K562 (cell line): ENCODE data around the gene TP73. TPM values are rescaled to one million over a fixed set of nuclear protein-coding genes. Genes with fewer than 3 reads are reported as not detected.

Experiments
- ATF1 ChIP-seq, 2 experiments: fragments of 450-650 bp in 1 of 2; IDR thresholded peaks; 2 replicates each; pipeline ENCODE4 v1.6.1; 2016; ENCODE audit warnings: missing compliant biosample characterization in 1 of 2, missing genetic modification characterization in 1 of 2
- CBX3 ChIP-seq, 2 experiments: IDR thresholded peaks; 1 replicate in 1 of 2; 2 replicates in 1 of 2; pipeline ENCODE4 v1.6.1; 2012; ENCODE audit warnings: inconsistent platforms in 2 of 2, low read length in 2 of 2, borderline replicate concordance in 1 of 2, control low read depth in 1 of 2
- CHD1 ChIP-seq: fragments of 200-600 bp; sonication (generic); IDR thresholded peaks from one replicate; pipeline ENCODE4 v1.6.1; 2012; ENCODE audit warnings: mild to moderate bottlenecking, moderate library complexity, low read length, inconsistent platforms
- DNMT1 ChIP-seq: fragments of 450-650 bp; IDR thresholded peaks from 2 replicates; pipeline ENCODE4 v1.6.1; 2016; ENCODE audit warnings: antibody characterized with exemption, mild to moderate bottlenecking
- EHMT2 ChIP-seq: fragments of 450-650 bp; IDR thresholded peaks from 2 replicates; pipeline ENCODE4 v1.6.1; 2018; ENCODE audit warnings: antibody characterized with exemption
- KDM5B ChIP-seq: fragments of 200-600 bp; sonication (generic); IDR thresholded peaks from 2 replicates; pipeline ENCODE4 v1.6.1; 2012; ENCODE audit warnings: low read depth, mild to moderate bottlenecking, moderate library complexity, low read length, control low read depth, inconsistent platforms; ENCODE audit not compliant: insufficient replicate concordance
- KLF13 ChIP-seq: fragments of 450-650 bp; IDR thresholded peaks from 2 replicates; pipeline ENCODE4 v1.6.1; 2016; ENCODE audit warnings: missing genetic modification characterization, low read depth, mild to moderate bottlenecking, missing compliant biosample characterization, moderate library complexity, borderline replicate concordance
- MEIS2 ChIP-seq: fragments of 450-650 bp; IDR thresholded peaks from 2 replicates; pipeline ENCODE4 v1.6.1; 2014; ENCODE audit warnings: mild to moderate bottlenecking; ENCODE audit not compliant: partially characterized antibody
- PHB2 ChIP-seq: fragments of 450-650 bp; IDR thresholded peaks from 2 replicates; pipeline ENCODE4 v1.6.1; 2017; ENCODE audit warnings: low read depth
- POLR2A ChIP-seq: fragments of 450-650 bp; conservative IDR thresholded peaks from 2 replicates; pipeline ENCODE4 v1.6.1; 2016
- SIX5 ChIP-seq, 2 experiments: IDR thresholded peaks; 2 replicates each; pipeline ENCODE4 v1.6.1; 2011; ENCODE audit warnings: low read length in 2 of 2, borderline replicate concordance in 1 of 2, low read depth in 1 of 2, mild to moderate bottlenecking in 1 of 2, moderate library complexity in 1 of 2; ENCODE audit not compliant: insufficient read depth in 1 of 2
- SREBF1 ChIP-seq: fragments of 150-350 bp; IDR thresholded peaks from 2 replicates; pipeline ENCODE4 v1.6.1; 2014; ENCODE audit warnings: antibody characterized with exemption, low read depth, low read length, borderline replicate concordance
- ZFPM2 ChIP-seq: fragments of 250-450 bp; sonication (Bioruptor Pico); IDR thresholded peaks from 2 replicates; pipeline ENCODE4 v1.5.1; 2022; ENCODE audit warnings: mild to moderate bottlenecking
- ZNF274 ChIP-seq: IDR thresholded peaks from 2 replicates; pipeline ENCODE4 v1.6.1; 2011; ENCODE audit warnings: low read depth, mild to moderate bottlenecking, low read length, moderate library complexity, borderline replicate concordance
- ZNF699 ChIP-seq: fragments of 250-450 bp; sonication (Bioruptor Pico); IDR thresholded peaks from 2 replicates; pipeline ENCODE4 v1.8.0; 2021; ENCODE audit warnings: mild to moderate bottlenecking, moderate library complexity; ENCODE audit not compliant: insufficient replicate concordance
- polyA plus RNA-seq, 8 experiments: library from polyadenylated mRNA; depleted of rRNA in 4 of 8; stranded (reverse) in 5 of 8; unstranded in 3 of 8; fragments of >200 nt; fragmentation: Nextera tagmentation in 2 of 8; fragmentation: Illumina TruSeq in 1 of 8; extraction: Ambion mirVana in 2 of 8; extraction: Trizol in 1 of 8; gene quantifications; 2 replicates each; pipeline versions ENCODE4 v1.2.1 to v1.2.3, GENCODE V29; 2011 to 2014; ENCODE audit warnings: inconsistent platforms in 1 of 8, missing spikeins in 1 of 8
- total RNA-seq, 7 experiments: library from RNA; depleted of rRNA in 6 of 7; stranded (reverse); fragments of >200 nt in 6 of 7; fragmentation: Illumina TruSeq in 2 of 7; extraction: Trizol in 2 of 7; gene quantifications; 2 replicates each; pipeline versions ENCODE4 v1.2.1 to v1.2.3, GENCODE V29; 2011 to 2021; ENCODE audit warnings: low replicate concordance in 1 of 7
- TF ChIP-seq, protein P1 (sequence below): fragments of 250-450 bp; sonication (Bioruptor Pico); IDR thresholded peaks from 2 replicates; pipeline ENCODE4 v1.8.0; 2022; ENCODE audit warnings: moderate library complexity, mild to moderate bottlenecking, inconsistent platforms
- TF ChIP-seq, protein P2 (sequence below): fragments of 450-650 bp; IDR thresholded peaks from 2 replicates; pipeline ENCODE4 v1.6.1; 2016; ENCODE audit warnings: low read depth, mild to moderate bottlenecking, moderate library complexity
- TF ChIP-seq, protein P3 (sequence below): fragments of 450-650 bp; IDR thresholded peaks from 2 replicates; pipeline ENCODE4 v1.6.1; 2017; ENCODE audit warnings: antibody characterized with exemption, mild to moderate bottlenecking
- TF ChIP-seq, protein P4 (sequence below): fragments of 450-650 bp; conservative IDR thresholded peaks from 2 replicates; pipeline ENCODE4 v1.6.1; 2016; ENCODE audit warnings: missing genetic modification characterization, low read depth, mild to moderate bottlenecking, missing compliant biosample characterization, moderate library complexity
- TF ChIP-seq, protein P5 (sequence below): sonication (generic); formaldehyde crosslinking; IDR thresholded peaks from 2 replicates; pipeline ENCODE4 v1.8.1; 2023; ENCODE audit warnings: mild to moderate bottlenecking, missing genetic modification reagents, moderate library complexity

TP73 gene
- total and polyA plus RNA-seq, 9 of the 15 experiments (the other 6 are each of a cell fraction or from before 2014, with no cell fraction given), result 0.07 to 1.6 (median 0.40) TPM; not detected in 2

DNA sequence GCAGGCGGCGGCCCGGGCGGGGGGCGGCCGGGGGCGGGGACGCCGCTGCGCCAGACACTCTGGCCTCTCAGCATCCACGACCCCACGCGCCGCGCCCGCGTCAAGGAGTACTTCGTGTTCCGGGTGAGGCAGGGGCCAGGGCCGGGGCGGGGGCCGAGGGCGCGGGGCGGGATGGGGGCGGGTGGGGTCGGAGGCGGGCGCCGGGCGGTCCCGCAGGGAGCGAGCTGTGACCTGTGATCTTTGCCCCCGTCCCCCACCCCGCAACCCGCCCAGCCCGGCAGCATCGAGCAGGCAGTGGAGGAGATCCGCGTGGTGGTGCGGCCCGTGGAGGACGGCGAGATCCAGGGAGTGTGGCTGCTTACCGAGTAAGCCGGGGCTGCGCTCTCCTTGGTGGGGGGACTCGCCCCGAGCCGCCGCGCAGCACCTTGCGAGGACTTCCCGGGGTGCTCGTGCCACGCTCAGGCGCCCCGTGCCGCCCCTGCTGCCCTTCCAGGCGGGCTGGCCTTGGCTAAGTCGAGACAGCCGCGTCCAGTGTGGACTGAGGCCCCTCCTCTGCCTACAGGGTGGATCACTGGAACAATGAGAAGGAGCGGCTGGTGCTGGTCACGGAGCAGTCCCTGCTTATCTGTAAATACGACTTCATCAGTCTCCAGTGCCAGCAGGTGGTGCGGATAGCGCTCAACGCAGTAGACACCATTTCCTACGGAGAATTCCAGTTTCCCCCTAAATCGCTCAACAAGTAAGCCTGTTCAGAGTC lies 27.0 kb upstream of the TP73 start (continued):
- TF ChIP-seq MEIS2 (peak; percentile 60), ZNF274 (no peak), KDM5B (no peak), SIX5 (IDR thresholded peaks at IDR 0.05; ENCODE audit: borderline replicate concordance in 1 of 2, insufficient read depth in 1 of 2, low read depth in 1 of 2, low read length in 2 of 2) (no peak), PHB2 (no peak), POLR2A (no peak), ATF1 (CRISPR knock-in tag; IDR thresholded peaks at IDR 0.05) (no peak), ATF1 (tag; IDR thresholded peaks at IDR 0.05) (peak; percentile 46), EHMT2 (no peak), KLF13 (tag) (no peak; the same call in 1 of the 2 replicates), ZFPM2 (CRISPR knock-in tag) (no peak), CHD1 (no peak), CBX3 (IDR thresholded peaks at IDR 0.05; ENCODE audit: borderline replicate concordance in 1 of 2, low read length in 2 of 2) (no peak), ZNF699 (no peak), DNMT1 (no peak), SREBF1 (no peak)
- TF ChIP-seq, protein P1, sequence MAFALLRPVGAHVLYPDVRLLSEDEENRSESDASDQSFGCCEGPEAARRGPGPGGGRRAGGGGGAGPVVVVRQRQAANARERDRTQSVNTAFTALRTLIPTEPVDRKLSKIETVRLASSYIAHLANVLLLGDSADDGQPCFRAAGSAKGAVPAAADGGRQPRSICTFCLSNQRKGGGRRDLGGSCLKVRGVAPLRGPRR (CRISPR knock-in tag), result no peak
- TF ChIP-seq, protein P2, sequence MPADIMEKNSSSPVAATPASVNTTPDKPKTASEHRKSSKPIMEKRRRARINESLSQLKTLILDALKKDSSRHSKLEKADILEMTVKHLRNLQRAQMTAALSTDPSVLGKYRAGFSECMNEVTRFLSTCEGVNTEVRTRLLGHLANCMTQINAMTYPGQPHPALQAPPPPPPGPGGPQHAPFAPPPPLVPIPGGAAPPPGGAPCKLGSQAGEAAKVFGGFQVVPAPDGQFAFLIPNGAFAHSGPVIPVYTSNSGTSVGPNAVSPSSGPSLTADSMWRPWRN, result no peak
- TF ChIP-seq, protein P3, sequence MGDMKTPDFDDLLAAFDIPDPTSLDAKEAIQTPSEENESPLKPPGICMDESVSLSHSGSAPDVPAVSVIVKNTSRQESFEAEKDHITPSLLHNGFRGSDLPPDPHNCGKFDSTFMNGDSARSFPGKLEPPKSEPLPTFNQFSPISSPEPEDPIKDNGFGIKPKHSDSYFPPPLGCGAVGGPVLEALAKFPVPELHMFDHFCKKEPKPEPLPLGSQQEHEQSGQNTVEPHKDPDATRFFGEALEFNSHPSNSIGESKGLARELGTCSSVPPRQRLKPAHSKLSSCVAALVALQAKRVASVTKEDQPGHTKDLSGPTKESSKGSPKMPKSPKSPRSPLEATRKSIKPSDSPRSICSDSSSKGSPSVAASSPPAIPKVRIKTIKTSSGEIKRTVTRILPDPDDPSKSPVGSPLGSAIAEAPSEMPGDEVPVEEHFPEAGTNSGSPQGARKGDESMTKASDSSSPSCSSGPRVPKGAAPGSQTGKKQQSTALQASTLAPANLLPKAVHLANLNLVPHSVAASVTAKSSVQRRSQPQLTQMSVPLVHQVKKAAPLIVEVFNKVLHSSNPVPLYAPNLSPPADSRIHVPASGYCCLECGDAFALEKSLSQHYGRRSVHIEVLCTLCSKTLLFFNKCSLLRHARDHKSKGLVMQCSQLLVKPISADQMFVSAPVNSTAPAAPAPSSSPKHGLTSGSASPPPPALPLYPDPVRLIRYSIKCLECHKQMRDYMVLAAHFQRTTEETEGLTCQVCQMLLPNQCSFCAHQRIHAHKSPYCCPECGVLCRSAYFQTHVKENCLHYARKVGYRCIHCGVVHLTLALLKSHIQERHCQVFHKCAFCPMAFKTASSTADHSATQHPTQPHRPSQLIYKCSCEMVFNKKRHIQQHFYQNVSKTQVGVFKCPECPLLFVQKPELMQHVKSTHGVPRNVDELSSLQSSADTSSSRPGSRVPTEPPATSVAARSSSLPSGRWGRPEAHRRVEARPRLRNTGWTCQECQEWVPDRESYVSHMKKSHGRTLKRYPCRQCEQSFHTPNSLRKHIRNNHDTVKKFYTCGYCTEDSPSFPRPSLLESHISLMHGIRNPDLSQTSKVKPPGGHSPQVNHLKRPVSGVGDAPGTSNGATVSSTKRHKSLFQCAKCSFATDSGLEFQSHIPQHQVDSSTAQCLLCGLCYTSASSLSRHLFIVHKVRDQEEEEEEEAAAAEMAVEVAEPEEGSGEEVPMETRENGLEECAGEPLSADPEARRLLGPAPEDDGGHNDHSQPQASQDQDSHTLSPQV, result no peak
- TF ChIP-seq, protein P4, sequence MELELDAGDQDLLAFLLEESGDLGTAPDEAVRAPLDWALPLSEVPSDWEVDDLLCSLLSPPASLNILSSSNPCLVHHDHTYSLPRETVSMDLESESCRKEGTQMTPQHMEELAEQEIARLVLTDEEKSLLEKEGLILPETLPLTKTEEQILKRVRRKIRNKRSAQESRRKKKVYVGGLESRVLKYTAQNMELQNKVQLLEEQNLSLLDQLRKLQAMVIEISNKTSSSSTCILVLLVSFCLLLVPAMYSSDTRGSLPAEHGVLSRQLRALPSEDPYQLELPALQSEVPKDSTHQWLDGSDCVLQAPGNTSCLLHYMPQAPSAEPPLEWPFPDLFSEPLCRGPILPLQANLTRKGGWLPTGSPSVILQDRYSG (tag), result no peak
- TF ChIP-seq, protein P5, sequence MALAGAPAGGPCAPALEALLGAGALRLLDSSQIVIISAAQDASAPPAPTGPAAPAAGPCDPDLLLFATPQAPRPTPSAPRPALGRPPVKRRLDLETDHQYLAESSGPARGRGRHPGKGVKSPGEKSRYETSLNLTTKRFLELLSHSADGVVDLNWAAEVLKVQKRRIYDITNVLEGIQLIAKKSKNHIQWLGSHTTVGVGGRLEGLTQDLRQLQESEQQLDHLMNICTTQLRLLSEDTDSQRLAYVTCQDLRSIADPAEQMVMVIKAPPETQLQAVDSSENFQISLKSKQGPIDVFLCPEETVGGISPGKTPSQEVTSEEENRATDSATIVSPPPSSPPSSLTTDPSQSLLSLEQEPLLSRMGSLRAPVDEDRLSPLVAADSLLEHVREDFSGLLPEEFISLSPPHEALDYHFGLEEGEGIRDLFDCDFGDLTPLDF (CRISPR knock-in tag), result no peak
